ENCODE results near the gene SGCD.

Gene SGCD

GRCh38 chr5:156783092-156783491 is 456.1 kb downstream of the SGCD start:
- ATAC-seq (no peak), DNase-seq (peak; percentile 5)

GRCh38 chr5:156794687-156795086 is 467.7 kb downstream of the SGCD start:
- ATAC-seq = no peak
- no peak for DNase-seq

GRCh38 chr5:156798201-156798600 is 471.2 kb downstream of the SGCD start:
- DNase-seq (no peak), ATAC-seq (no peak)

- ATAC-seq (no peak), DNase-seq (no peak)
These were observed 472.2 kb downstream of the SGCD start for GRCh38 chr5:156799171-156799570.

- ATAC-seq (no peak), DNase-seq (no peak)
These were observed 474.0 kb downstream of the SGCD start for GRCh38 chr5:156800929-156801328.

- ATAC-seq = no peak
These were observed 475.5 kb downstream of the SGCD start for GRCh38 chr5:156802501-156802900.

GRCh38 chr5:156803404-156803803 is 476.4 kb downstream of the SGCD start:
- DNase-seq (no peak), ATAC-seq (no peak)

More at GRCh38 chr5:156802501-156802900, 475.5 kb downstream of the SGCD start:
- DNase-seq = no peak

GRCh38 chr5:156812959-156813358 is 486.0 kb downstream of the SGCD start:
- no peak for ATAC-seq
- no peak for DNase-seq

- ATAC-seq = peak; percentile 71
- peak; percentile 28 for DNase-seq
These were observed 489.1 kb downstream of the SGCD start for GRCh38 chr5:156815988-156816599.
